ENCODE results near the gene NAALADL2. TPM values are rescaled to one million over a fixed set of nuclear protein-coding genes. Genes with fewer than 3 reads are reported as not detected.

NAALADL2 gene
- total and polyA plus RNA-seq, 2 donors (not counting 3 experiments of a cell fraction or from before 2014, with no cell fraction given), result 1.1 to 4.0 TPM

DNA sequence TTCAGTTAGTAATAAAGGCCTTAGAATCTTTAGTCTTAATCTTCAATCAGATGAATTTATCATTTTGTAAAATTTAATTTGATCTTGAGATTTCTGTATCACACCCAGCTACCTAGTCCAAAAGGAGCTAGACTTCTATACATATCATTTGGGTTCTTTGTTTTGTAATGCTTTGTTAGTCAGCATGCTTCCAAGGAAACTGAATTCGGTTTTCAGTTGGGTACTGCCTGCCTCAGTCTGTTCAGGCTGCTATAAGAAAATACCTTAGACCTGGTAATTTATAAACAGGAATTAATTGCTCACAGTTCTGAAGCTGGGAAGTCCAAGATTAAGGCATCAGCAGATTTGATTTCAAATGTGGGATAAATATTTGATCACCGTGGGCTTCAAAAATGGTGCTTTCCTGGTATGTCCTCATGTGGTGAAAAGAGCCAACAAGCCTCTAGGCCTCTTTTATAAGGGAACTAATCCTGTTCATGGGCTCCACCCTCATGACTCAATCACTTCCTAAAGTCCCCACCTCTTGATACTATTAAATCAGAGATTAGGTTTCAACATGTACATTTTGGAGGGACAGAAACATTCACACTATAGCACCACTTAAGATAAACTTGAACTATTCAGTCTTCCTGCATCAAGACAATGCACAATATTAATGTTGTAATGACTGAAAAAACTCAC is 800.7 kb downstream of the NAALADL2 start:
- DNase-seq (ENCODE audit: low read depth, low spot score) (no peak), FAIRE-seq (no peak)
- Histone ChIP-seq H2AFZ (ENCODE audit: low read depth, low read length) (no peak overlapping the region), H3K9ac (replicated peaks; ENCODE audit: extremely low read depth, insufficient read depth, low read length) (no peak overlapping the region), H3K4me1 (ENCODE audit: control insufficient read depth, extremely low read depth, insufficient read depth, low read length) (no peaks in the 10 kb centered on the region), H3K9me3 (replicated peaks; ENCODE audit: control insufficient read depth, insufficient read depth, low read length) (no peaks in the 10 kb centered on the region), H3K36me3 (ENCODE audit: control insufficient read depth in 2 of 2, extremely low read depth in 1 of 2, insufficient read depth in 2 of 2, low read length in 2 of 2) (no peaks in the 10 kb centered on the region), H3K27me3 (ENCODE audit: control insufficient read depth in 2 of 2, insufficient read depth in 2 of 2, low read length in 2 of 2) (no peaks in the 10 kb centered on the region), H3K4me2 (ENCODE audit: insufficient read depth, low read length) (no peak overlapping the region), H3K27ac (ENCODE audit: insufficient read depth, low read depth, low read length) (no peak overlapping the region), H3K4me3 (replicated peaks in 1 of 3; ENCODE audit: insufficient read depth in 1 of 3, low read depth in 1 of 3, low read length in 3 of 3) (no peak overlapping the region), H3K9me1 (replicated peaks; ENCODE audit: control insufficient read depth, extremely low read depth, insufficient read depth, low read length) (no peaks in the 10 kb centered on the region), H4K20me1 (replicated peaks; ENCODE audit: control insufficient read depth, extremely low read depth, insufficient read depth, low read length) (no peaks in the 10 kb centered on the region), H3K79me2 (ENCODE audit: control insufficient read depth, insufficient read depth, low read length) (no peaks in the 10 kb centered on the region)
- CTCF ChIA-PET, result interaction anchor here (1.4 to 1.8 kb wide), 2 partner anchors 9 to 12 kb away, joined by 3 to 4 read pairs; no protein-coding TSS in a partner anchor
- intact Hi-C loops (cut with micrococcal nuclease) (no loop called here), dilution Hi-C loops (cut with MboI; ENCODE audit: extremely low pct_ligation_motif_present, low sequenced_read_pairs) (no loop called here)
- POLR2A ChIA-PET, result no interaction called here
- TF ChIP-seq POLR2AphosphoS5 (IDR thresholded peaks at IDR 0.05; ENCODE audit: insufficient read depth, low read depth, low read length) (no peak), POLR2A (IDR thresholded peaks at IDR 0.05; ENCODE audit: low read depth, low read length) (no peak), EZH2 (IDR thresholded peaks at IDR 0.05; ENCODE audit: borderline replicate concordance, low read depth, low read length, severe bottlenecking) (no peak), GATA2 (IDR thresholded peaks at IDR 0.05; ENCODE audit: insufficient read depth, insufficient read length, low read depth, low read length) (no peak), FOS (IDR thresholded peaks at IDR 0.05; ENCODE audit: borderline replicate concordance, insufficient read depth, low read length) (no peak), MYC (IDR thresholded peaks at IDR 0.05; ENCODE audit: low read depth, low read length) (no peak), JUN (IDR thresholded peaks at IDR 0.05; ENCODE audit: borderline replicate concordance, insufficient read depth, insufficient read length, low read depth) (no peak)
- TF ChIP-seq, protein P1, sequence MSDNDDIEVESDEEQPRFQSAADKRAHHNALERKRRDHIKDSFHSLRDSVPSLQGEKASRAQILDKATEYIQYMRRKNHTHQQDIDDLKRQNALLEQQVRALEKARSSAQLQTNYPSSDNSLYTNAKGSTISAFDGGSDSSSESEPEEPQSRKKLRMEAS (IDR thresholded peaks at IDR 0.05; ENCODE audit: insufficient read depth, insufficient read length), result no peak
- TF ChIP-seq, protein P2, sequence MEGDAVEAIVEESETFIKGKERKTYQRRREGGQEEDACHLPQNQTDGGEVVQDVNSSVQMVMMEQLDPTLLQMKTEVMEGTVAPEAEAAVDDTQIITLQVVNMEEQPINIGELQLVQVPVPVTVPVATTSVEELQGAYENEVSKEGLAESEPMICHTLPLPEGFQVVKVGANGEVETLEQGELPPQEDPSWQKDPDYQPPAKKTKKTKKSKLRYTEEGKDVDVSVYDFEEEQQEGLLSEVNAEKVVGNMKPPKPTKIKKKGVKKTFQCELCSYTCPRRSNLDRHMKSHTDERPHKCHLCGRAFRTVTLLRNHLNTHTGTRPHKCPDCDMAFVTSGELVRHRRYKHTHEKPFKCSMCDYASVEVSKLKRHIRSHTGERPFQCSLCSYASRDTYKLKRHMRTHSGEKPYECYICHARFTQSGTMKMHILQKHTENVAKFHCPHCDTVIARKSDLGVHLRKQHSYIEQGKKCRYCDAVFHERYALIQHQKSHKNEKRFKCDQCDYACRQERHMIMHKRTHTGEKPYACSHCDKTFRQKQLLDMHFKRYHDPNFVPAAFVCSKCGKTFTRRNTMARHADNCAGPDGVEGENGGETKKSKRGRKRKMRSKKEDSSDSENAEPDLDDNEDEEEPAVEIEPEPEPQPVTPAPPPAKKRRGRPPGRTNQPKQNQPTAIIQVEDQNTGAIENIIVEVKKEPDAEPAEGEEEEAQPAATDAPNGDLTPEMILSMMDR (IDR thresholded peaks at IDR 0.05; ENCODE audit: extremely low read depth in 1 of 2, insufficient read depth in 1 of 2, low read depth in 1 of 2, low read length in 2 of 2), result no peak
- no TSS peak for BruUV-seq (replicated peaks)

All from endothelial cell of umbilical vein (primary cell).